Central memory CD8-positive, alpha-beta T cell (primary cell): ENCODE measurements around the gene ATP9A.
"Not testable (repeated sequence)": the region's sequence is repeated elsewhere in the genome, so short reads cannot be mapped to it uniquely, and the experiment has no call there.

Experiments
- ATAC-seq: fragments of 150-1000 bp; cut with Tn5 transposase; replicated peaks from 2 replicates; pipeline ENCODE4 v1.10.0; 2022; ENCODE audit warnings: mild to moderate bottlenecking, moderate FRiP score, moderate number of reproducible peaks; ENCODE audit not compliant: poor library complexity, severe bottlenecking; ENCODE audit errors: extremely low read depth
- DNase-seq, 2 donors: peaks; one replicate each; pipeline ENCODE4 v3.0.0; 2021; ENCODE audit warnings: low spot score in 2 of 2
- H3K27ac Mint-ChIP-seq: one replicate; pipeline ENCODE4 v1.8.0; 2022; ENCODE audit warnings: low read depth, mild to moderate bottlenecking, moderate library complexity, mixed read lengths
- H3K27me3 Mint-ChIP-seq: one replicate; pipeline ENCODE4 v1.8.0; 2022; ENCODE audit warnings: mixed read lengths
- H3K36me3 Mint-ChIP-seq: one replicate; pipeline ENCODE4 v1.8.0; 2022; ENCODE audit warnings: mild to moderate bottlenecking, moderate library complexity, mixed read lengths; ENCODE audit not compliant: insufficient read depth
- H3K4me1 Mint-ChIP-seq: one replicate; pipeline ENCODE4 v1.8.0; 2022; ENCODE audit warnings: mixed read lengths
- H3K4me3 Mint-ChIP-seq: one replicate; pipeline ENCODE4 v1.8.0; 2022; ENCODE audit warnings: mild to moderate bottlenecking, moderate library complexity, mixed read lengths
- H3K9me3 Mint-ChIP-seq: one replicate; pipeline ENCODE4 v1.8.0; 2022; ENCODE audit warnings: mixed read lengths

ATP9A gene

DNA sequence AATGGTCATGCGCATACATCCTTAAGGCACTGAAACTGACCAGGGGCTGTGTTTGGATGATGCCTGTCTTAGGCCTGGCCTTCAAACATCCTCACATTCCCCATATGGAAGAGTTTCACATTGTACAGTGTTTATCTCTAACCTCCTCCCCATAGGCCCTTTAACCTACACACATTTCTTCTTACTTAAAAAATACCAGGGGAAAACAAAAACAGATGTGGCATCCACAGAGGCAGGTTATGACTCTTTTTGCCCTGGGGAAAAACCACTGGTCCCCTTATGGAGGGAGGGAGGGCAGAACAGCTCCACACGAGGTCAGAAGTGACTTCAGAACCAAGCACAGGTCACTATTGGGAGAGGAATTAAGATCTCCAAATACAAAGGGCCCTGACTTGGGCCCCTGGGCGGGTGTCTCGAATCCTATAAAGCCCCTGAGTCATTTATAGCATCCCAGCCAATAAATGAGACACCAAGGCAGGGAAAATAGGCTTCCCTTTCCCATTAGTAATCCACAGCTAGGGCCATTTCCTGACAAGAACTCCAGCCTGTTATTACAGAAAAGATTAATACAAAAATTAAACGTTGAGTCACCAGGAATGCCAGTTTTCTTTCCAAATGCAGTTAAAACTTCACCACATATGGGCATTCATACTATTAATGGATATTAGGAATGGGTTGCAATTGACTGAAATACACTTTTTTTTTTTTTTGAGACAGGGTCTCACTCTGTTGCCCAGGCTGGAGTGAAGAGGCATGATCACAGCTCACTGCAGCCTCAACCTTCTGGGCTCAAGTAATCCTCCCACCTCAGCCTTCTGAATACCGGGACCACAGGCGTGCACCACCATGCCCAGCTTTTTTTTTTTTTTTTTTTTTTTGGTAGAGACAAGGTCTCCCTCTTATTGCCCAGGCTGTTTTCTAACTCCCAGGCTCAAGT is 107.2 kb downstream of the ATP9A start:
- H3K36me3 Mint-ChIP-seq = peaks cover 4% of the 10 kb centered on the region
- DNase-seq (no peak), ATAC-seq (no peak)
- peak overlapping the region; percentile 32 for H3K4me3 Mint-ChIP-seq
- H3K9me3 Mint-ChIP-seq = no peaks in the 10 kb centered on the region
- peak overlapping the region; percentile 25 for H3K27ac Mint-ChIP-seq
- peaks cover 8% of the 10 kb centered on the region for H3K4me1 Mint-ChIP-seq
- no peaks in the 10 kb centered on the region for H3K27me3 Mint-ChIP-seq

DNA sequence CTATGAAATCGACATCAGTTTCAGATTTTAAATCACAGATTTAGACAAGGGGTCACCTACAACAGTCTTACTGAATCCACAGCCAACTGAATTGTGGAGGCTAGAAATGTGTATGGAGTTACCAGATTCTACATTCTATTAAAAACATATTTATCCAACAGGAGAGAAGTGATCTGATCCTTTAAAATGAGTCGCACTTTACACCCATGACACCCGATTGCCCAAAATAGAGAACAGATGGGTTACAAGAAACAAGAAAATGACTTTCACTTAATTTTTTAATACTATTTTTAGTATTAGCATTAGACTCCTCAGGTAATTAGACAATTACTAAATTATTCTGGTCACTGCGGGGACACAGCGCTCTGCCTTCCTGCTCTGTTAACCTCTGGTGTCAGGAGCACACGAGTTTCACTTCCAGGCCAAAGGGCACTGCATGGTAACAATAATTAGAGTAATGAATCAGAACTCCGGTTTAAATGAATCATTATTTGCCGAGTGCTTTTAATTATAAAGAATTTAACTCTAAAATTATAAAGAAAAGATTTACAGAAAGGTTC is 108.6 kb downstream of the ATP9A start:
- DNase-seq (no peak), ATAC-seq (no peak)
- H3K36me3 Mint-ChIP-seq = peaks cover 4% of the 10 kb centered on the region
- no peaks in the 10 kb centered on the region for H3K27me3 Mint-ChIP-seq
- H3K9me3 Mint-ChIP-seq = no peaks in the 10 kb centered on the region
- peaks cover 8% of the 10 kb centered on the region for H3K4me1 Mint-ChIP-seq
- H3K4me3 Mint-ChIP-seq = no peak overlapping the region
- H3K27ac Mint-ChIP-seq = no peak overlapping the region

DNA sequence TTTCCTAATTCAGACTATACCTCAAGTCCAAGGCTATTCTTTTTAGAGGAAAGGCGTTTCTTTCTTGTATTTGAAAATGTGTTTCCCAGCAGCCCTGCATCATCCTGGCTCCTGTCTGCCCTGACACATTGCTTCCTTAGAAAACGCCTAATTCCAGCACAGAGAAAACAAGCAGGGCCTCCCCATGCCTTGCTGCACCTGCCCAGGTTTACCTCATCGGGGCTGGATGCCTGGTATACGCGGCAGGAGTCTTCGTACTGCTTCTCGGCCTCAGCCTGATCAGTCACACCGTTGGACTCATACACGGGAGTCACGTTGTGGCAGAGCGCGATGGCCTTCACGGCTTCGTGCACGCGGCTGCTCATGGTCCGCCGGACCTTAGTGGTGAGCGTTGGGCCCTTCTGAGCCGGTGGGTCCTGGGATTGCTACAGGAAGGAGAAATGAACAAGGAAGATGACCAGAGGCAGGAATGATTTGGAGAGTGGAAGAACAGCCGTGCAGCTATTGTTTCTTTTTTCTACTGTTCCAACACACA is 111.4 kb downstream of the ATP9A start:
- Mint-ChIP-seq H3K4me1 (peaks cover 6% of the 10 kb centered on the region), H3K36me3 (peaks cover 6% of the 10 kb centered on the region), H3K27ac (no peak overlapping the region), H3K4me3 (no peak overlapping the region), H3K9me3 (no peaks in the 10 kb centered on the region), H3K27me3 (no peaks in the 10 kb centered on the region)
- ATAC-seq = no peak
- no peak for DNase-seq

DNA sequence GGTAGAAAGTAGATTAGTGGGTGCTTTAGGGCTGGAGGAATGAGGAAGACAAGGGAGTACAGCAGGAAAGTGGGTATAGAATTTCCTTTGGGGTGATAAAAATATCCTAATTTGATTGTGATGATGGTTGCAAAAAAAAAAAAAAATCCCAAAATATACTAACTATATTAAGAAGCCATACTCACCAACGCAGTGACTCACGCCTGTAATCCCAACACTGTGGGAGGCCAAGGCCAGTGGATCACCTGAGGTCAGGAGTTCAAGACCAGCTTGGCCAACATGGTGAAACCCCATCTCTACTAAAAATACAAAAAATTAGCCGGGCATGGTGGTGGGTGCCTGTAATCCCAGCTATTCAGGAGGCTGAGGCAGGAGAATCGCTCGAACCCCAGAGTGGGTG is 112.1 kb downstream of the ATP9A start:
- H3K27me3 Mint-ChIP-seq, H3K4me3 Mint-ChIP-seq, H3K36me3 Mint-ChIP-seq, H3K9me3 Mint-ChIP-seq, H3K27ac Mint-ChIP-seq, ATAC-seq, DNase-seq, H3K4me1 Mint-ChIP-seq: not testable (repeated sequence)

DNA sequence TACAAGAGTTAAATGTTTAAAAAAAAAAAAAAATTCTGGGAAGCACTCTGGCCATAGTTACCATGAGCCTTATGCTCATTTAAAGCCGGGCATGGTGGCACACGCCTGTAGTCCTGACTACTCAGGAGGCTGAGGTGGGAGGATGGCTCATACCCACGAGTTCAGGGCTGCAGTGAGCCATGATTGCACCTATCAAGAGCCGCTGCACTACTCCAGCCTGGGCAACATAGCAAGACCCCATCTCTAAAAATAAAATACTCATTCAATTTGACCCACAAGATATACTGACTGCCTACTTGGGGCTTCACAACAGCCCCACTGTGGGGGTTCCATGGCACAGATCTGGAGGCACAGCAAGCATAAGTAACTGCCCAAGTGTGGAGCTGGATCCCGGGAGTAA is 113.7 kb downstream of the ATP9A start:
- H3K9me3 Mint-ChIP-seq = no peaks in the 10 kb centered on the region
- no peaks in the 10 kb centered on the region for H3K4me1 Mint-ChIP-seq
- H3K27me3 Mint-ChIP-seq = no peaks in the 10 kb centered on the region
- no peak overlapping the region for H3K27ac Mint-ChIP-seq
- DNase-seq (no peak), ATAC-seq (no peak)
- H3K36me3 Mint-ChIP-seq = peaks cover 3% of the 10 kb centered on the region
- no peak overlapping the region for H3K4me3 Mint-ChIP-seq

DNA sequence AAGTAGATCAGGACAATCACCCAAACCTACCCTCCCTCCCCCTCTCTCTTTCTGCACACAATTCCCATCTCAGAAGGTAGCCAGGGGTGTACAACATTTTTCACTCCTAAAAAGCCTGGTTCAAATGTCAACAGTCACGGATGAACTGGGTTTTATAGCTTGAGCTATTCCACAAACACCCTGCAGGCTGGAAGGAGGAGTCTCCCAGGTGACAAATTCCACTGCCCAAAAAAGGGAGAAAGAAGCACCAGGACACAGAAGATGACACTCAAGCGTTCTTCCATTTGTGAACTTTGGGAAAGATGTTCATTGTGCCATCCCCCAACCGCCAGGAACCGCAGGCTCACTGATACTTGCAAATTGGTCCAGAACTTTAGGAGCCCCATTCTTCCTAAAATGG is 114.1 kb downstream of the ATP9A start:
- Mint-ChIP-seq H3K27ac (no peak overlapping the region), H3K27me3 (no peaks in the 10 kb centered on the region), H3K4me1 (no peaks in the 10 kb centered on the region), H3K9me3 (no peaks in the 10 kb centered on the region), H3K4me3 (no peak overlapping the region), H3K36me3 (peaks cover 3% of the 10 kb centered on the region)
- ATAC-seq (no peak), DNase-seq (no peak)

DNA sequence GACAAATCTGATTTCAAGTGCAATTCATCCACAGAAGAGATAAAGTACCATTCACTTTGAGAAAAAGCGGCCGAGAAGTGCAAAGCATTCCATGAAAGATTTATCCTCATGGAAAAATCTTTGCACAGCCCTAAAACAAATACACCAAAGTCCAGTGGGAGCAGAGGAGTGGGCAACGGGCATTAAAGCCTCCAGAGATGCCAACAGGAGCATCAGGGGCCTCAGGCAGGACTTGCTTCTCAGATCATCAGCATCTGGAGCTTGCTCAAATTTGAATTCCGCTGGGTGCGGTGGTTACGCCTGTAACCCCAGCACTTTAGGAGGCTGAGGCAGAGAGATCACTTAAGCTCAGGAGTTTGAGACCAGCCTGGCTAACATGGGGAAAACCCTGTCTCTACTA is 115.0 kb downstream of the ATP9A start:
- DNase-seq (no peak), ATAC-seq (no peak)
- no peaks in the 10 kb centered on the region for H3K27me3 Mint-ChIP-seq
- H3K27ac Mint-ChIP-seq = no peak overlapping the region
- H3K4me1 Mint-ChIP-seq = no peaks in the 10 kb centered on the region
- peaks cover 3% of the 10 kb centered on the region for H3K36me3 Mint-ChIP-seq
- H3K9me3 Mint-ChIP-seq = no peaks in the 10 kb centered on the region
- no peak overlapping the region for H3K4me3 Mint-ChIP-seq

DNA sequence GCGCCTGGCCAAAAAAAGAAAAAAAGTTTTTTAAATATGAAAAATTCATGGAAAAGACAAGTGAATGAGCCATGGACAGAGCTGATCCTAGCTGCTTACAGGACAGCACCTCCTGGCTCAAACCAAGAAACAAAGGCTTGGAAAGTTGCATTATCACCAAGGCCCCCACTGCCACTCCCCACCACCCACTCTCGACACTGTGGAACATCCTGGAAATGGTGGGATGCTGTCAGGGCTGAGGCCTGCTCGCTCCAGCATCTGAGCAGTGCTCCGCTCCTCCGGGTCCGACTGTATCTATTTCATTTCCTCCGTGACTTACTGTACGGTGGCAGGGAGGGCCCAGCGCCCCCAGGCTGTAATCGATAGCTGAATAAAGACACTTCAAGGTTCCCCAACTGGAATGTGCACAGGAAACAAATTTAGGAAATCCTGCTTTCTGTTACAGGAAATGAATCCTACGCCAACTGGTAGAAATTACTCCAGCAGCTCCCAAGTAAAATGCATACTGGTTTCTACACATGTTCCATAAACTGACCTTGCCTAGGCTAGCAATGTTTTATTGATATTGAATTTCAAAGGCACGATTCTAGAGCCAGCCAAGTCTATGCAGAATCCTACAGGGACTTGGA is 116.2 kb downstream of the ATP9A start:
- no peak for DNase-seq
- H3K27ac Mint-ChIP-seq = no peak overlapping the region
- no peaks in the 10 kb centered on the region for H3K9me3 Mint-ChIP-seq
- peaks cover 1% of the 10 kb centered on the region for H3K36me3 Mint-ChIP-seq
- ATAC-seq = no peak
- H3K4me3 Mint-ChIP-seq = no peak overlapping the region
- H3K4me1 Mint-ChIP-seq = no peaks in the 10 kb centered on the region
- no peaks in the 10 kb centered on the region for H3K27me3 Mint-ChIP-seq

DNA sequence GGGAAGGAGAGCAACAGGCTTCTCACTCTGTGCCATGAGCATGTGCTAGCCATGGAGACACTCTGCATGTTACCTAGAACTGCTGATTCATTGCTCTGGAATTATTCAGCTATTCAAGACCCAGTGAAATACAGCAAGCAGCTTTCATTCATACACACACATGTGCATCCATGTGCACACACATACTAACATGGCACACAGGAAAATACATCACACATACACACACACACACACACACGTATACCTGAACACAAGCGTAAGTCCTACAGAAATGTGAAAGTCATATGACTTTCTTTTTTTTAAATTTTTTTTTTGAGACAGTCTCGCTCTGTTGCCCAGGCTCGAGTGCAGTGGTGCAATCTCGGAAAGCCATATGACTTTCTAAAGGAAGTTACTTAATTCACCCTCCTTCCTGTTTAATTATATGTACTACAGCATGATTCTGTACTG is 117.5 kb downstream of the ATP9A start:
- ATAC-seq (no peak), DNase-seq (no peak)
- Mint-ChIP-seq H3K27me3 (no peaks in the 10 kb centered on the region), H3K27ac (no peak overlapping the region), H3K4me3 (no peak overlapping the region), H3K9me3 (no peaks in the 10 kb centered on the region), H3K4me1 (no peaks in the 10 kb centered on the region), H3K36me3 (peaks cover 1% of the 10 kb centered on the region)

DNA sequence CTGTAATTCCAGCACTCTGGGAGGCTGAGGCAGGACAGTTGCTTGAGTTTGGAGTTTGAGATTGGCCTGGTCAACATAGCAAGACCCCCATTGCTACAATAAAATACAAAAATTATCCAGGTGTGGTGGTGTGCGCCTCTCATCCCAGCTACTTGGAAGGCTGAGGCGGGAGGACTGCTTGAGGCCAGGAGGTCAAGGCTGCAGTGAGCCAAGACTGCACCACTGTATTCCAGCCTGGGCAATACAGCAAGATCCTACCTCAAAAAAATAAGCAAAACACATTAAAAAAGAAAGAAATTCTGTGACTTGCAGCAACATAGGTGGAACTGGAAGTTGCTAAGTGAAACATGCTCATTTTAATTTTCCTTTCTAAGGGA is 119.6 kb downstream of the ATP9A start:
- no peaks in the 10 kb centered on the region for H3K4me1 Mint-ChIP-seq
- ATAC-seq (no peak), DNase-seq (no peak)
- H3K36me3 Mint-ChIP-seq = peaks cover 3% of the 10 kb centered on the region
- H3K4me3 Mint-ChIP-seq = no peak overlapping the region
- no peak overlapping the region for H3K27ac Mint-ChIP-seq
- no peaks in the 10 kb centered on the region for H3K27me3 Mint-ChIP-seq
- H3K9me3 Mint-ChIP-seq = no peaks in the 10 kb centered on the region

DNA sequence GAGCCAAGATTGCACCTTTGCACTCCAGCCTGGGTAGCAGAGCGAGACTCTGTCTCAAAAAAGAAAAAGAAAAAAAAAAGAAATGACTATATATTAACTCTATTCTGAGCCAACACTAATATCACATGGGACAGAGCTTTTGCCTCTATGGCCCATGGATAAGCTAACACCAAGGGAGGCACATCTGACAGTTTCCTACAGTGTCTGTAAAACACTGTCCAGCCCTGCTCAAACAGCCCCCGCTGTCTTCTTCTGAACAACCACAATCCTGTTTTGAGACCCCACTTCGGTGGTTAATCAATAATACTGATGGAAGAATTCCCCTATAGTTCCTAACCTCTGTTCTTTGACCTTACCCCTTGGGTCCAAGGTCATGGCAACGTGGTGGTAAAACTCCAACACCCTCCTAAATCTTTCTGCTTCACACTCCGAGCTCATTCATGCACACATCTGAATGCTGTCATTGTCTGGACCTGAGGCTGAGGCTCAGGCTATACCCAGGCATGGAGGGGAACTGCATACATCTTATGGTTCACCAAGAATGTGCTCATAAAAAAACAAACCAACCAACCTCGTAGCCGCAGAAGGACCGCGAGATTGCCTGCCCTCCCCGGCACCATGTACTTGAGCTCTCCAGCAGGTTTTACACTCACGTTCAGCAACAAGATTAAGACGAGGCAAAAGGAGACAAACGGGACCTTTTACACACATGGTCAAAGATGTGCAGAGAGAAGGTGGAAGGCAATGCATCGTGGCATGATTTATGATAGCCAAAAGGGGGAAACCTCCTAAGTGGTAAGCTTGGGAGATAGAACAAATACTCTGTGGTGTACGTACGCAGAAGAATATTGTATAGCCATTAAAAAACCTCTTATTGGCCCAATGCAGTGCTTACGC is 120.3 kb downstream of the ATP9A start:
- H3K9me3 Mint-ChIP-seq = no peaks in the 10 kb centered on the region
- no peaks in the 10 kb centered on the region for H3K4me1 Mint-ChIP-seq
- ATAC-seq = no peak
- H3K27me3 Mint-ChIP-seq = no peaks in the 10 kb centered on the region
- no peak overlapping the region for H3K27ac Mint-ChIP-seq
- H3K4me3 Mint-ChIP-seq = no peak overlapping the region
- peaks cover 1% of the 10 kb centered on the region for H3K36me3 Mint-ChIP-seq
- no peak for DNase-seq

DNA sequence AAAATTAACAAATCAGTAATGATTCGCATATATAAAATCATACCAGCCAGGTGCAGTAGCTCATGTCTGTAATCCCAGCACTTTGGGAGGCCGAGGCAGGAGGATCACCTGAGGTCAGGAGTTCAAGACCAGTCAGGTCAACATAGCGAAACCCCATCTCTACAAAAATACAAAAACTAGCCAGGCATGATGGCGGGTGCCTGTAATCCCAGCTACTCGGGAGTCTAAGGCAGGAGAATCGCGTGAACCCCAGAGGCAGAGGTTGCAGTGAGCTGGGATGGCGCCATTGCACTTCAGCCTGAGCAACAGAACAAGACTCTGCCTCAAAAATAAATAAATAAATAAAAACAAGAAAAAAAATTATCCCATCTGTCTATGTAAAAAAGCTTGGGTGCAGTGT is 124.4 kb downstream of the ATP9A start:
- not testable (repeated sequence) for H3K9me3 Mint-ChIP-seq, ATAC-seq, H3K27me3 Mint-ChIP-seq, DNase-seq, H3K27ac Mint-ChIP-seq, H3K36me3 Mint-ChIP-seq, H3K4me3 Mint-ChIP-seq, H3K4me1 Mint-ChIP-seq
